Left ventricle myocardium inferior (tissue), 1 donor: ENCODE results near the gene RNLS. TPM values are rescaled to one million over a fixed set of nuclear protein-coding genes. Genes with fewer than 3 reads are reported as not detected.
"Not testable (repeated sequence)": the region's sequence is repeated elsewhere in the genome, so short reads cannot be mapped to it uniquely, and the experiment has no call there.

Experiments
- DNase-seq: peaks from one replicate; pipeline ENCODE4 v3.0.0-alpha.2; 2020
- H3K27ac ChIP-seq: fragments of 200-600 bp; replicated peaks from 2 replicates; pipeline ENCODE4 v1.8.0; 2021
- H3K27me3 ChIP-seq: fragments of 200-600 bp; 2 replicates; pipeline ENCODE4 v1.8.0; 2021; ENCODE audit warnings: low read depth
- H3K36me3 ChIP-seq: fragments of 200-600 bp; 2 replicates; pipeline ENCODE4 v1.8.0; 2021
- H3K4me1 ChIP-seq: fragments of 200-600 bp; 2 replicates; pipeline ENCODE4 v1.8.0; 2021
- H3K4me3 ChIP-seq: fragments of 200-600 bp; 2 replicates; pipeline ENCODE4 v1.8.0; 2021; ENCODE audit warnings: mild to moderate bottlenecking, moderate library complexity
- H3K9me3 ChIP-seq: fragments of 200-600 bp; replicated peaks from 2 replicates; pipeline ENCODE4 v1.8.0; 2021
- CTCF ChIP-seq: fragments of 200-600 bp; IDR thresholded peaks from 2 replicates; pipeline ENCODE4 v1.8.0; 2021; ENCODE audit warnings: antibody characterized with exemption, mild to moderate bottlenecking, borderline replicate concordance
- intact Hi-C: fragments of 100-400 bp; cut with micrococcal nuclease; formaldehyde crosslinking; loops from one replicate; pipeline ENCODE4 v1.11.0; 2022
- total RNA-seq: library from RNA; stranded (reverse); fragmentation: NEBNext Ultra II Directional; extraction: Animal tissue kit (Norgen Biotek cat#: 25700); gene quantifications from one replicate; pipeline ENCODE4 v1.2.1, GENCODE V29; 2021
- donor health status: DM: no; HTN: yes; CAD: no; lungs with severe emphysema.

Gene RNLS
- total RNA-seq, 1 donor from 2014 or later, result 14.3 TPM

DNA sequence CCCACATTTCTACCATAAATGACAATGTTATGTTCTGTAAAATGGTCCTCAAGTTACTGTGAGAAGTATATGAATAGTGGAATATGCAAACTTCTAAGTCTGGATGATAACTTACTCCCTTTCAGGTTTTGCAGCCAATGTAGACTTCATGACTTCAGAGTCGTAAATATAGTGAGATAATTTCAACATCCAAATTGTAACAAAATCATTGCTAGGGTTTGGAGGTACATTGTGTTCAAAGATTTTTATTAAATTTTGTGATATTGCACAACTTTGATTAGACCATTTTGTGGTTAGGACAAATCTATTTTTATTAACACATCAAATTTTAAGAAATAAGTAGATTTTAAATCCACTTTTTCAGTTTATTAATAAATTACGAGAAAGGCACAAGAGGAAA lies 270.3 kb downstream of the RNLS start:
- no peaks in the 10 kb centered on the region for H3K4me1 ChIP-seq
- no peaks in the 10 kb centered on the region for H3K36me3 ChIP-seq
- no peak overlapping the region for H3K27ac ChIP-seq
- no peaks in the 10 kb centered on the region for H3K9me3 ChIP-seq
- H3K27me3 ChIP-seq, result no peaks in the 10 kb centered on the region
- DNase-seq, result no peak
- TF ChIP-seq CTCF, result no peak
- H3K4me3 ChIP-seq, result no peak overlapping the region
- intact Hi-C loops, result no loop called here

- Histone ChIP-seq H3K9me3 (no peaks in the 10 kb centered on the region), H3K4me1 (no peaks in the 10 kb centered on the region), H3K27me3 (no peaks in the 10 kb centered on the region), H3K36me3 (no peaks in the 10 kb centered on the region), H3K27ac (no peak overlapping the region), H3K4me3 (no peak overlapping the region)
- no peak for TF ChIP-seq CTCF
- no peak for DNase-seq
- intact Hi-C loops, result no loop called here
These were observed 271.9 kb downstream of the RNLS start for GRCh38 chr10:88311264-88311663.

GRCh38 chr10:88309365-88309764 lies 273.8 kb downstream of the RNLS start:
- intact Hi-C loops, result no loop called here
- no peaks in the 10 kb centered on the region for H3K27me3 ChIP-seq
- no peak for DNase-seq
- no peaks in the 10 kb centered on the region for H3K4me1 ChIP-seq
- no peaks in the 10 kb centered on the region for H3K9me3 ChIP-seq
- TF ChIP-seq CTCF, result no peak
- H3K4me3 ChIP-seq, result no peak overlapping the region
- H3K27ac ChIP-seq, result no peak overlapping the region
- no peaks in the 10 kb centered on the region for H3K36me3 ChIP-seq

GRCh38 chr10:88308361-88308760 lies 274.8 kb downstream of the RNLS start:
- H3K9me3 ChIP-seq, H3K27me3 ChIP-seq, intact Hi-C loops, H3K36me3 ChIP-seq, DNase-seq, H3K4me1 ChIP-seq, H3K4me3 ChIP-seq, H3K27ac ChIP-seq: not testable (repeated sequence)

DNA sequence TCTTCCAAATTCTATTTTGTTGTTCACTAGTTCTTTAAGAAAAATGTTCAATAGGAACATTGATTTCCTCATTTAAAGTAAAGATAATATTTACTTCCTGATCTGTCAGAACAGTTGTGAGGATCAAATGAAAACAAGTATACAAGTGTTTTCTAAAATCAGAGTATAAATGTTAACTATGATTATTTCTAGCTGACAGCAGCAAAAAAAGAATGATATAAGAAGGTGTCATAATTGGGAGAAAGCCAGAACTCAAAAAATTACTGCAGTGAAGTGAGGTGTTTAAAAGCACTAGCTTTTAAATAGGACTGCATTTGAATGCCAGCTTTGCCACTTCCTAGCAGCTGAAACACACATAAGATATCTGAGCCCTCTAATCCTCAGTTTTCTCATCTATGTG lies 283.3 kb downstream of the RNLS start:
- no peak for TF ChIP-seq CTCF
- DNase-seq, result no peak
- Histone ChIP-seq H3K27ac (no peak overlapping the region), H3K4me3 (no peak overlapping the region), H3K36me3 (no peaks in the 10 kb centered on the region), H3K4me1 (no peaks in the 10 kb centered on the region), H3K27me3 (no peaks in the 10 kb centered on the region), H3K9me3 (no peaks in the 10 kb centered on the region)
- intact Hi-C loops, result no loop called here

DNA sequence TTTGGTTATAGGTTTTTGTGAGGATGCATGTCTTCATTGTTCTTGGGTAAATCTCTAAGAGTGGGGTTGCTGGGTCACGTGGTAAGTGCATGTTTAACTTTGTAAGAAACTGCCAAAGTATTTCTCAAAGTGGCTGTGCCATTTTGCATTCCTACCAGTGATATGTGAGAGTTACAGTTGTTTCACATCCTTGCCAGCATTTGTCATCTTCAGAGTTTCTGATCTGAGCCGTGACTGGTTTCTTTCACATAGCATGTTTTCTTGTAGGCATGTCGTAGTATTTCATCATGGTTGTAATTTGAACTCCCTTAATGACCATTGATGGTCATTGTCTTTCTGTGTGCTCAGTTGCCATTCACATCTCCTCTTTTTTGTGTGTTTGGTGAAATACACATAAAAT lies 286.0 kb downstream of the RNLS start:
- TF ChIP-seq CTCF, result no peak
- intact Hi-C loops, result no loop called here
- no peak for DNase-seq

More for the DNA sequence above, 286.0 kb downstream of the RNLS start:
- Histone ChIP-seq H3K9me3 (no peaks in the 10 kb centered on the region), H3K36me3 (no peaks in the 10 kb centered on the region), H3K27ac (no peak overlapping the region), H3K27me3 (no peaks in the 10 kb centered on the region), H3K4me3 (no peak overlapping the region), H3K4me1 (no peaks in the 10 kb centered on the region)
